Activated T-helper 1 cell treated with Interleukin-2 at 50 U/mL for 16 hours (primary cell): ENCODE measurements around the gene PPARGC1A.

ENCODE experiments used
- DNase-seq: peaks from one replicate; pipeline ENCODE4 v3.0.0-alpha.2; 2020; ENCODE audit warnings: low read depth

PPARGC1A gene

GRCh38 chr4:23889814-23890341, at the start of gene PPARGC1A:
Gene PPARGC1A (minus strand): TSS chr4:23890047. CDS start chr4:23889957, 90 bp downstream.
- no peak for DNase-seq

DNA sequence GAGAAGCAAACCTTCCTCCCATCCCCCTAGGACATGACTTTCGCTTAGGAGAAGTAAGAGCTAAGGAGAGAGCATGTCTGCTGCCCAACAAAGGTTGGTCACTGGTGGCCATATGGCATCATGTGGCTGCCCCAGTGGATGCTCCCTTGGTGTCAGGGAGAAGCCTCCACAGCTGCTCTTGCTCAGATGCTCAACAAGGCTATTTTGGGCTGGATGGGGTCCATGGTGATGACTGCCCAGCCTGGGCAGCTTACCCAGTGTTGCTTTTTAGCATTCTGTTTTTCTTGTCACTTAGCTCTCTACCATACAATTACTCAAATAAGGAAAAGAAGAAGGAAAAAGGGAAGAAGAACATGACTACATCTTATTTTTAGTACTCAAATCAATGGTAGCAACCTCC, 48.9 kb upstream of the PPARGC1A start:
- no peak for DNase-seq

DNA sequence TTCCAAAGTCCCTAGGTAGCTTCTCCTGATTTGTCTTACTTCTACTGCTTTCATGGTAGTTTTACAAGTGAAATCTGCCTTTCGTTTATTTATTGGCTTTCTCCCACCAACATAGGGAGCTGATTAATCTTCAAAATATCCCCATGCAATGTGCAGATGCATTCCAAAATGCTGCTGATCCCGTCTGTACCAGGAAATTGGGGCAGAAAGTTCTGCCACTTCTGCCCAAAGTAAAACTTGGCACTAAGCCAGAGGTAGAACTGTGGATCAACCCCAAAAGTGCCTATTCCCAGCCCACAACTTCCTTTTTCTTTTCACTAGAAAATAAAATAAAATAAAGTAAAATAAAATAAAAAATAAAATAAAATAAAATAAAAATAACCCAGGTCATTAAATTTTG, 47.3 kb upstream of the PPARGC1A start:
- DNase-seq = no peak

DNA sequence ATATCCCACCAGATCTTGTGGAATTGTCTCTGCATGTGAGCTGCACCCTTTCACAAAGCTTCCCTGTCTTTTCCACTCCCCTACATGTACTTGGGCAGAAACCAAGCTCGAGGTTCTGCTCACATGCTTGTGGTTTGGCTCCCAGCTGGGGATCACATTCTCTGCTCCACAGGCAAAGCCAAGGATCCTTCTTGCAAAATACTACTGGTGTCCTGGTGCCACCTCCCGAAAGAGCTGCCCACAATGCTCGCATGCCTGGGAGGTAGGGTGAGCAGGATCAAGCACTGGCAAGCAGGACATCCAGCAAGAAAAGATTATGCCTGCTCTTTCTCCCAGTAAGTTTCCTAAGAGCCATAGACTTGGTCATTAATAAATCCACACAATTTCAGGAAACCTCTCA, 45.1 kb upstream of the PPARGC1A start:
- DNase-seq = no peak

GRCh38 chr4:23934223-23934622, 44.4 kb upstream of the PPARGC1A start:
- DNase-seq = no peak

DNA sequence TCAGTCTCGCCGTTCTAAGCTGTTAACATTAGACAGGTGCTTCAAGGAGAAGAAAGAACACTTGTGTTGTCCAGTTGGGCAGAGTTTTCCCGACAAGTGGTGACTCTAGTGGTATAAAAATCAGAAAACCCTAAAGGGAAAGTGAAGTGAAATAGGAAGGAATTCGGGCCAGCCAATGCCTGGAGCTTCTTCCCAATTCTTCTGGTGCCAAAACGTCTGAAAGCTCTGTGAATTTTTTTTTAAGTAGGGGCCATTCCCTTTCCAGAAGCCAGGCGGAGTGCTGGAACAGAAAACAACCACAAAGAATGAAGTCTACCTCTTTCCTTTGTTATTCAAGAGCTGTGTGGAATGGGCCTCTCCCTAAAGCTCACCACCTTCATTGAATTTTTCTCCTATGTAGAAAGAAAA, 43.1 kb upstream of the PPARGC1A start:
- no peak for DNase-seq

GRCh38 chr4:23932186-23932585, 42.3 kb upstream of the PPARGC1A start:
- no peak for DNase-seq

DNA sequence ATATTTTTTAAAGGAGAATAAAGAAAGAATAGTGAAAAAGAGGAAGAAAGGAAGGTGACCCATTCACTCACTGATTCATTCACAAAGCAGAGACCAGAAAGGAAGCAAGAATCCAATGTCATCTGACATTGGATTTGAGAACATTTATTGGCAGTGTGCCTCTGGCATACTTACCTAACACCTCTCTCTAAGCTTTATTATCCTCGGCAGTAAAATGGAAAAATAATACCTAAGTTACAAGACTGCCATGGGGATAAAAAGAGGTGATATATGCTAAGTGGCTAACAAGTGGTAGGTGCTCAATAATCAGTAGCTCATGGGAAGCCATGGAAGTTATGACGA, 41.6 kb upstream of the PPARGC1A start:
- no peak for DNase-seq

DNA sequence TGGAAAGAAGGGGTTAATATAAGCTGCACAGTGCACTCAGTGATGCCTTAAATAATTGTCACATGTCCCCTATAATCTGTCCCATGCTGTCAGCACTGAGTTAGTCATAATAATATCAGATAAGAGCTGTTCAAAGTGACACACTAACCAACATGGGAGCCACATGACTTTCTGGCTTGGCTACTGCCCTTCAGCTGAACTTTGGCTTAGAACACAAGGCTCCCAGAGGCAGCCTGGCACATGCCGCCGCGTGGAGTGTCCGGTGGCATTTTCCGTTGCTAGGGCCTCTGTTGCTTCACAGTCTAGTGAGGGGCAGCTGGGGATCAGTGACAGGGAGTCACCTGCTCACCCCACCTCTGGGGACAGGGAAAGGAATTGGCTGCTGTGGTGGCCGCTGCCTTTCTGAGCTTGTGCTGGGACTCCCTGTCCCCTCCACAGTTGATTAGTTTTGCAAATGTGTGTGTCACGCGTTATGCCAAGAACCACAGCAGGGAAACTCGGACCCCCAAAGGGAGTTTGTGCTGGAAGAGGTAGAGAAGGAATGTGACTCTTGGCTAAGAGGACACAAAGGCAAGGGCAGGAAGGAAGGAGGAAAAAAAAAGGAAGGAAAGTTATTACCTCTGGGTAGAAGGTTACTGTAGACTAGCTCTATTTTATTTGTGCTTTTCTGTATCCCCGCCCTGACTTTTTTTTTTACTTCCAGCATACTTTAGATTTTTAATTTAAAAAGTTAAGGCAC, 41.1 kb upstream of the PPARGC1A start:
- DNase-seq = no peak

DNA sequence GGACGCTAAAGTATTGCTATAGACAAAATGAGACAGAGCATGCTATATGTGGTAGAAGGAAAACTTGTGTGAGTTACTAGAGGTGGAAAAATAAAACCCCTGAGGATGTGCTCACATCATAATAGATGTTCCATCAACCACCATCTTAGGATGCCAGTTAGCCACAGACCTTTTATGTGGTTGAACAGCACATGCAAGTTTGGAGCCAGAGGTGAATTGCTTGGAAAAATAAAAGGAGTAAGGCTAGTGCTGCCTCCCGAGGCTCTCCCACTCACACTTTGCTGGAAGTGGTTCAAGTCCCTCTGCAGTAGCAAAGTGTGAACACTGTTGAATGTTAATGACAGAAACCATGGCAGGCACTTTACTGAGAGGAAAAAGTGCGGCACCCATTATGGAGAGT, 39.4 kb upstream of the PPARGC1A start:
- DNase-seq = no peak

DNA sequence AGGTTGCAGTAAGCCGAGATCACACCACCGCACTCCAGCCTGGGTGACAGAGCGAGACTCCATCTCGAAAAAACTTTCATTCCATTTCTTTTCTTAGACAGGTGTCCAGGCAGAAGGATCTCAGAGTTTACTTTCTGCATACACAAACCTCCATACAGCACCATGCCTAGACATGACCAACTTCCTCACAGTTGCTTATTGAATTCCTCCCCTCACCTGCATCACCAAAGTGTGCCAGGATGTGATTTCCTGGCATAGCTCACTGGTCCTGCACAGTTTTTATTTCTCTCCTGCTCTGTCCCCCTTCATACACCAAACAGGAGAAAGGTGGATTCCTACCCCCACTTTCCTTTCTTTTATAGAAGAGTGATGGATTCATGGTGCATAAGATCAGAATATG, 34.7 kb upstream of the PPARGC1A start:
- DNase-seq = no peak

GRCh38 chr4:23923840-23924239, 34.0 kb upstream of the PPARGC1A start:
- DNase-seq = no peak

GRCh38 chr4:23923141-23923540, 33.3 kb upstream of the PPARGC1A start:
- DNase-seq = no peak

DNA sequence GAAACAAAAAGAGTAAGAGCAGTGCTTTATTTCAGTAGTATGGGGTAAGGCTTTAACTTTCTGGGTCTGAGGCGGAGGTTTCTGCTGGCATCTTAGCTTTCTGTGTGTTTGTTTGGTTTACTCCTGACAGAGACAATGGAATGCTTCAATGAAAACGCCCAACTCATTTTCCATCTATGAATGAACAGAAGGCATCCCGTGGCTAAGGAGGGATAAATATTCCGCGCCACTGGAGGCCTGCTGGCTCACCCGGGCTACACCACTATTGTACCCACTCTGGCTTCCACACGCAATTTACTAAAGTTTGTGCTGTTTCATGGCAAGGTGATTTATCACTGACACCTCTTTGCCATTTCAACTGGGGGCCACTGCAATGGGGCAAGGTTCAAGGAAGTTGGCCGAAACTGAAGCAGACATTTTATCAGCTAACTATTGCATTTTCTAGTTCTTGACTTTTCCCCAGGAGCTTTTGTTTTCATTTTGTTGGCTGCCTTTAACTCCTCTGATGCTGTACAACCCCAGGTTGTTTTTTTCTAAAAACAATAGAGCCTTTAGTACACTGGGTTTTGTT, 32.8 kb upstream of the PPARGC1A start:
- DNase-seq = no peak

DNA sequence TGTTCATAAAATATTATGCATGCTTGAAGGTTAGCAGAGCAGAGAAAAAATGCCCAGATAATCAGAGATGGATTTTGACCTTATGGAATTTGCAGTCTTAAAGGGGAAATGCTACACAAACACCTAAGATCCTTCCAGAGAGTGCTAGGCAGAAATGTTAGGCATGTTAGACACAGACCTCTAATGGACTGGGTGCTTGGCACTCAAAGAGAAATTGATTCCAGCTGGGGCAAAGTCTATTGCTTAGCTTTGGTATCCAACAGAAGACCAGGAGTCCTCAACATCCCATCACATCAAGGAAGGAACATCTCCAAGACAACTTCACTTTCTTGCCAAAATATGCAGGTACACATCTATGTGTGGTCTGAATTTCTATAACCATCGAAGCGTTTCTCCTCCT, 32.2 kb upstream of the PPARGC1A start:
- no peak for DNase-seq

- DNase-seq = no peak
Measured at GRCh38 chr4:23921447-23921845, 31.6 kb upstream of the PPARGC1A start.

DNA sequence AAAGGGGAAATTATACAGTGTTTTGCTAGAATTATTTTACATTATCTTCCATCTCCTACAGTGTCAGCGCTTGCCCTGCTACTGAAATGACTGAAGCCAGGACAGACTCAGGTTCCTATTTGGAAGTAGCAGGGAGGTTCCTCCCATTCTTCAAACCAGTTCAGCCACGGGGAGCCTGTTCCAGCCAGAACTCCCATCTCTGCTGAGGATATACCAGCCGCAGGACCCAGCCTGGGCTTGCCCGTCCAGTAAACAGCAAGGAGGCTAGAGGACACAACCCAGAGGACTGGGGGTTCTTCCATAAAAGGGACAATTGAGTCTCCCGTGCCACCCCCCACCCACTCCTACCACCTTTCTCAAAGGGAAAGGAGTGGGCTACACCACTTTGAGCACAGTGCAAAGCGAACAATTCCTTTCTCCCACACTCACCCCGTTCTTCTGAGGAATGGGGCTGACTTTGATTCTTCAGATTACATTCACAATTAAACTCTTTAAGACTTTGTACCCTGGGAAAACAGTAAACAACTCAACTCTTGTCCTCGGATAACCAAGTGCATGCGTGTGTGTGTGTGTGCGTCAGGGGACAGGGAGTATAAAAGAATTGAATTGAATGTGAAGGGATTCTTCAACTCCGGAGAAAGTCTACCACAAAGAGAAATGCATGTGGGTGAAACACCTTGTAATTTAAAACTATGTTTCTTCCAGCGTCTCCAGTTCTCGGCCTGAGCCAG, 31.0 kb upstream of the PPARGC1A start:
- no peak for DNase-seq

DNA sequence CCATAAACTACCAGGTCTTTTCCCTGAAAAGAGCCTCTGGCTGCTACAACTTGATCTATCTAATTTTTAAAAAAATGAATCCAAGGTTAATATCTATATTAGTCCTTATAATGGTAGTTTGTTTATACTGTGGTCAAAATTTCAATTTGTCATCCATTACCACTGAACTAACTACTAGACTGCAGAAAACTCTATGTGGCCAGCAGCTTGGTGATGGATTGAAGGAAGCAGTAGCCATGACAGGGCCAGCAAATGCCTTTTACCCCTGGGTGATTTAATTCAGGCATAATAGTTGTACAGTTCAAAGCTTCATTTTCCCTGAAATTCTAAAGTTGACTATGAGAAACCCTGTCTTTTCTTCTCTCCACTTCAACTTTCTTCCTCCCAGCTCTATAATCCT, 30.4 kb upstream of the PPARGC1A start:
- no peak for DNase-seq

- DNase-seq = no peak
Measured at GRCh38 chr4:23916282-23916681, 26.4 kb upstream of the PPARGC1A start.

- no peak for DNase-seq
Measured at GRCh38 chr4:23915459-23916132, 25.7 kb upstream of the PPARGC1A start.

GRCh38 chr4:23911675-23912455, 22.0 kb upstream of the PPARGC1A start:
- DNase-seq = no peak

- no peak for DNase-seq
Measured at GRCh38 chr4:23909671-23910070, 19.8 kb upstream of the PPARGC1A start.
